Hematopoietic multipotent progenitor cell treated with erythropoietin and hydrocortisone succinate and interleukin-3 and kit ligand, for 4 days (in vitro differentiated cells): Measurements from ENCODE around the gene STK32B.

Experiments
- DNase-seq: peaks from one replicate; pipeline ENCODE4 v3.0.0-alpha.2; 2015

The STK32B gene

GRCh38 chr4:5078009-5078408, 26.7 kb downstream of the STK32B start:
- no peak for DNase-seq

GRCh38 chr4:5079581-5079980, 28.3 kb downstream of the STK32B start:
- no peak for DNase-seq

GRCh38 chr4:5081441-5081999, 30.2 kb downstream of the STK32B start:
- DNase-seq = no peak

GRCh38 chr4:5082376-5082775, 31.1 kb downstream of the STK32B start:
- DNase-seq = no peak

- DNase-seq = no peak
Observed at GRCh38 chr4:5084911-5085475, 33.7 kb downstream of the STK32B start.

- DNase-seq = no peak
Observed at GRCh38 chr4:5086535-5086934, 35.3 kb downstream of the STK32B start.

GRCh38 chr4:5096261-5096660, 45.0 kb downstream of the STK32B start:
- no peak for DNase-seq

- DNase-seq = no peak
Observed at GRCh38 chr4:5098176-5098575, 46.9 kb downstream of the STK32B start.

GRCh38 chr4:5100336-5100735, 49.1 kb downstream of the STK32B start:
- DNase-seq = no peak

GRCh38 chr4:5100986-5101385, 49.7 kb downstream of the STK32B start:
- no peak for DNase-seq

- no peak for DNase-seq
Observed at GRCh38 chr4:5101571-5101970, 50.3 kb downstream of the STK32B start.

- DNase-seq = no peak
Observed at GRCh38 chr4:5110901-5111300, 59.6 kb downstream of the STK32B start.

GRCh38 chr4:5112333-5113095, 61.2 kb downstream of the STK32B start:
- no peak for DNase-seq

- DNase-seq = no peak
Observed at GRCh38 chr4:5114950-5115349, 63.7 kb downstream of the STK32B start.

- DNase-seq = no peak
Observed at GRCh38 chr4:5118091-5118786, 67.0 kb downstream of the STK32B start.

GRCh38 chr4:5118994-5119835, 67.9 kb downstream of the STK32B start:
- no peak for DNase-seq

GRCh38 chr4:5120067-5120466, 68.8 kb downstream of the STK32B start:
- DNase-seq = no peak

- no peak for DNase-seq
Observed at GRCh38 chr4:5120468-5120867, 69.2 kb downstream of the STK32B start.

- no peak for DNase-seq
Observed at GRCh38 chr4:5122114-5122513, 70.8 kb downstream of the STK32B start.

GRCh38 chr4:5124876-5125275, 73.6 kb downstream of the STK32B start:
- no peak for DNase-seq

- no peak for DNase-seq
Observed at GRCh38 chr4:5125321-5125720, 74.0 kb downstream of the STK32B start.

GRCh38 chr4:5126231-5126630, 75.0 kb downstream of the STK32B start:
- no peak for DNase-seq

GRCh38 chr4:5126857-5127256, 75.6 kb downstream of the STK32B start:
- no peak for DNase-seq
